IMR-90 (cell line): ENCODE results near the gene SYCN. TPM values are rescaled to one million over a fixed set of nuclear protein-coding genes. Genes with fewer than 3 reads are reported as not detected.

Experiments
- CTCF ChIP-seq: conservative IDR thresholded peaks from 2 replicates; pipeline ENCODE4 v1.5.1; 2012; ENCODE audit warnings: mild to moderate bottlenecking, low read depth, low read length, improper control_type of control experiment
- MAFK ChIP-seq: IDR thresholded peaks from 2 replicates; pipeline ENCODE4 v1.6.1; 2012; ENCODE audit warnings: low read depth, low read length, improper control_type of control experiment
- polyA plus RNA-seq, 3 experiments: library from polyadenylated mRNA; depleted of rRNA; stranded (reverse); fragments of >200 nt; gene quantifications; 2 replicates each; pipeline ENCODE4 v1.2.3, GENCODE V29; 2012; ENCODE audit warnings: low replicate concordance in 1 of 3
- total RNA-seq: library from RNA; depleted of rRNA; stranded (reverse); fragments of >200 nt; gene quantifications from 2 replicates; pipeline ENCODE4 v1.2.3, GENCODE V29; 2012

The SYCN gene
- total and polyA plus RNA-seq, 2 of the 4 experiments (the other 2 are of a cell fraction): not detected

GRCh38 chr19:39168258-39169142, 35.6 kb downstream of the SYCN start (continued):
- TF ChIP-seq CTCF: no peak
- TF ChIP-seq MAFK: no peak
